Measurements from ENCODE around the gene APCDD1L.
A peak's percentile ranks its signal among the peaks of the same experiment; 100 is the strongest.

Gene APCDD1L

DNA sequence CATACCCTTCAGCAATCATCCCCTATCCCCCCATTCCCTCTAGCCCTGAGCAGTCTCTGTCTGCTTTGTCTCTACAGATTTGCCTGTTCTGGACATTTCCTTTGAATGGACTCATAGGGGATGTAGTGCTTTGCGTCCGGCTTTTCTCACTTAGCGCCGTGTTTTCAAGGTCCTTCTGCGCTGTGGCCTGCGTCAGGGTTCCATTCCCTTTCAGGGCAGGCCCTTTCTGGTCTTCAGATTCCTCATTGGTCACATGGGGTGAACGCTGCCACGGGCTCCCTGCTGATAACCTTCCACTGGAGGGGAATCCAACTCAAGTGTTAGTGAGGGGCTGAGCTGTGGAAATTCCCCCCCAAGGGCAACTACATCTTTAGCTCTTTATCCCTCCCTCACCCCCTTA, 36.4 kb upstream of the APCDD1L start:
- no peaks in the 10 kb centered on the region for H3K9me3 ChIP-seq (ENCODE audit: control insufficient read depth, low read length)
- DNase-seq (ENCODE audit: low read depth): no peak
- no peaks in the 10 kb centered on the region for H3K27me3 ChIP-seq (replicated peaks; ENCODE audit: control insufficient read depth, insufficient read depth, low read length)
- H3K4me1 ChIP-seq (ENCODE audit: control insufficient read depth, insufficient read depth, low read length): peaks cover 24% of the 10 kb centered on the region
- no peak overlapping the region for H3K9ac ChIP-seq (ENCODE audit: low read length)
- no peak overlapping the region for H3K4me3 ChIP-seq (ENCODE audit: low read length)
- no peaks in the 10 kb centered on the region for H3K36me3 ChIP-seq (ENCODE audit: control insufficient read depth, insufficient read depth, low read length, severe bottlenecking)

DNA sequence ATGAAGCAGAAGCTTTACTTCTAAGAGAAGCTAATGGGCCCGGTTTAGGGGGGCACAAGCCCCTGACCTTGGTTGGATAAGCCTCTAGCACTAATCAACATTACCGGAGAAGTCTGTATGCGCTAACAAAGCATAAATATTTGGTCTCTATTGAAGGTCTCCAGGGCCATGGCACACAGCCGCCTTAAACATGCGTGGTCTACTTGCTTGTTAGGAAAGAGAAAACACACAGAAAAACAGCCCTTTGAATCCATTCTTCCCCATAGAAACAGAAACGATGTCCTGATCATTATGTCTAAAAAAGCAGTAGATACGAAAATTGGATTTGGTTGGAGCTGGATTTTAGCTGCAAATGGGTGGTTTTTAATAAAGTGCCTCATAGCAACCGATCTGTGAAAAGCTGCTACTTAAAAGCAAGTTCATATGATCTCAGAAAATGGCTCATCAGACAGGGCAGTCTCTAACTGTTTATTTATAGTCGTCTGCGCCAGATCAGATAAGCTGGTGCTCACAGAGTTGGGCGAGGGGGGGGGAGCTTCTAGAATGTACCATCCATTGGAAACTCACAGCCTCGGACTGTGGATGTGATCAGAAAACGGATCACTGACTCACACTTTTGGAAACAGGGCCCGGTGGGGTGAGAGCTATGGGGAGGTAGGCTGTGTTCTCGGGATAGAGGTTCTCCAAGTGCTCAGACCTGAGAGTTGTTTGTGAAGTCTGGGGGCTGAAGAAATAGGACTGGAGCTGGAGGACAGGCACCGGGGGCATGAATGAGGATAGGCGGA, 35.3 kb upstream of the APCDD1L start:
- H3K27me3 ChIP-seq (replicated peaks; ENCODE audit: control insufficient read depth, insufficient read depth, low read length): no peaks in the 10 kb centered on the region
- H3K4me1 ChIP-seq (ENCODE audit: control insufficient read depth, insufficient read depth, low read length): peaks cover 24% of the 10 kb centered on the region
- no peaks in the 10 kb centered on the region for H3K36me3 ChIP-seq (ENCODE audit: control insufficient read depth, insufficient read depth, low read length, severe bottlenecking)
- peak; percentile 90 for DNase-seq (ENCODE audit: low read depth)
- H3K4me3 ChIP-seq (ENCODE audit: low read length): no peak overlapping the region
- peak overlapping the region; percentile 12 for H3K9ac ChIP-seq (ENCODE audit: low read length)
- H3K9me3 ChIP-seq (ENCODE audit: control insufficient read depth, low read length): no peaks in the 10 kb centered on the region

DNA sequence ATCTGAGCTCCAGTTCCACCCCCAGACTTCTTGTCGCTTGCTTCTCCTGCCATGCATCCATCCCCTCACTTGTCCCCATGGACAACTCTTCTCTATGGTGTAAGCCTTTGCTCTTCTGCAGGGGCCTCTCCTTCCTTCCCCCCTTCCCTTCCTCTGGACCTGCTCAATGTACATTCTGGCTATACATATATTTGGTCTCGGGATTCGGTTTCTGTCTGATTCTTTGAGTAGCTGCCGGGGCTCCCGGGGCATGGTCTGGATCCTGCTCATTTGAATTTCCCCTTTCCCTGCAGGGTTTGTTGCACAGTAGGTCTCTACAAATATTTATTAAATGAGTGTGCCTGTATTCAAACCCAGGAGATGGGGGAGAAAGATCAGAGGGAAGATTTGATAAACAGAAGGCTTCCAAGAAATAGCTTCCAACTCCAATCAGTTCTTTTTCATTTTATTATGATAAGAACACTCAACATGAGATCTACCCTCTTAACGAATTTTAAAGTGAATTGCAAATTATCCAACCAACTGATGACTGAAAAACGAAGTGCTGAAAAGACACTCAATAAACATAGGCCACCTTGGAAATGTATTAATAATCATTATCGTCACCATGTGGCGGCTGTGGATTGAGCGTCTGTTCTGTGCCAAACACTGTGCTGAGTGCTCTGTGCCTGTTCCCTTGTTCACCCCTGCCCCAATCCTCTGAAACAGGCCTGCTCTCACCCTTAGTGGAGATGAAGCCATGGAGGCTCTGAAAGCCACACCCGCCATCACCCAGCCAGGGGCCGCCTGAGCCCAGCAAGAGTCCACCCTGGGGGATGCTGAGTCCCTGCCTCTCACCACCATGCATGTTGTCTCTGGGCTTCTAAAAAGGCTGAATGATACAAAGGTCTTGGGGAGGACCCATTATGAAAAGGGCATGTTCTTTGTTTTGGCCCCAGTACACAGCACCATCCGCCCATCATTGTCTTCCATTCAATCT, 34.3 kb upstream of the APCDD1L start:
- H3K4me1 ChIP-seq (ENCODE audit: control insufficient read depth, insufficient read depth, low read length): peaks cover 17% of the 10 kb centered on the region
- H3K36me3 ChIP-seq (ENCODE audit: control insufficient read depth, insufficient read depth, low read length, severe bottlenecking): no peaks in the 10 kb centered on the region
- no peaks in the 10 kb centered on the region for H3K9me3 ChIP-seq (ENCODE audit: control insufficient read depth, low read length)
- no peak for DNase-seq (ENCODE audit: low read depth)
- no peak overlapping the region for H3K4me3 ChIP-seq (ENCODE audit: low read length)
- no peaks in the 10 kb centered on the region for H3K27me3 ChIP-seq (replicated peaks; ENCODE audit: control insufficient read depth, insufficient read depth, low read length)
- H3K9ac ChIP-seq (ENCODE audit: low read length): no peak overlapping the region

DNA sequence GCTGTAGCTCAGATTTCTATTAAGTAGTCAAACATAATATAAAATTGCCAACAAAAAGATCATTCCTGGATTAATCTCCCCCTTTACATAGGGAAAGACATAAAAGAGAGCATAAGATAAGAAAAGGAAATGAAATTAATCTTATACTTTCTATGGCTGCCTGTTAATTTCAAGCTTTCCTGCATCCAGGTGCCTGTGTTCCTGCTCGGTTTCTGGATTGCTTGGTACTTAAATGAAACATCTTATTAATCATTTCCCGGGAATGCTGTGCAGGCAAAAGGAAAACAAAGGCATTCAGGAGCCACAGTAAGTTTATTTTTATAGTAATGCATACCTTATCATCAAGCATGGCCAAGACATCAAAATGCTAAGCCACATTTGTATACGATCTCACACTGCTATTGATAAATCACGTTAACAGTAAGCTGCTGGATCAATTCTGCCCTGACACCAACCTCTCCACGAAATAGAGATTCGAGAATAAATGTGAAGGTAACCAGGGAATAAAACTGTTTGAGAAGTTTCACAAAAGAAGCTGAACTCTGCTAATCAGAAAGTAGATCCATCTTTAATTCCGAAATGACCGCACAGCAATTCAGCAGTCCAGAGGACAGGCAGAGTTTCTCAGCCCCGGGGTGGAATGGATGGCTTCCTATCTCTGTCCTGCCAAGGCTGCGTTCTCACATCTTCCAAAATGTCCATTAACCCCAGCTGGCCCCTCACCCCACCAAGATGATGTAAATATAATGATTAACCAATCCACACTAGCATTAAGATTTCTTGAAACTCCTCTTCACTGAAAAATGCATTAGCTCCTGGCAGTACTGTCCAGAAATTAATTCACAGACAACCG, 32.6 kb upstream of the APCDD1L start:
- H3K4me3 ChIP-seq (ENCODE audit: low read length): no peak overlapping the region
- DNase-seq (ENCODE audit: low read depth): peak; percentile 42
- no peaks in the 10 kb centered on the region for H3K36me3 ChIP-seq (ENCODE audit: control insufficient read depth, insufficient read depth, low read length, severe bottlenecking)
- no peaks in the 10 kb centered on the region for H3K9me3 ChIP-seq (ENCODE audit: control insufficient read depth, low read length)
- H3K4me1 ChIP-seq (ENCODE audit: control insufficient read depth, insufficient read depth, low read length): peaks cover 6% of the 10 kb centered on the region
- no peaks in the 10 kb centered on the region for H3K27me3 ChIP-seq (replicated peaks; ENCODE audit: control insufficient read depth, insufficient read depth, low read length)
- no peak overlapping the region for H3K9ac ChIP-seq (ENCODE audit: low read length)

DNA sequence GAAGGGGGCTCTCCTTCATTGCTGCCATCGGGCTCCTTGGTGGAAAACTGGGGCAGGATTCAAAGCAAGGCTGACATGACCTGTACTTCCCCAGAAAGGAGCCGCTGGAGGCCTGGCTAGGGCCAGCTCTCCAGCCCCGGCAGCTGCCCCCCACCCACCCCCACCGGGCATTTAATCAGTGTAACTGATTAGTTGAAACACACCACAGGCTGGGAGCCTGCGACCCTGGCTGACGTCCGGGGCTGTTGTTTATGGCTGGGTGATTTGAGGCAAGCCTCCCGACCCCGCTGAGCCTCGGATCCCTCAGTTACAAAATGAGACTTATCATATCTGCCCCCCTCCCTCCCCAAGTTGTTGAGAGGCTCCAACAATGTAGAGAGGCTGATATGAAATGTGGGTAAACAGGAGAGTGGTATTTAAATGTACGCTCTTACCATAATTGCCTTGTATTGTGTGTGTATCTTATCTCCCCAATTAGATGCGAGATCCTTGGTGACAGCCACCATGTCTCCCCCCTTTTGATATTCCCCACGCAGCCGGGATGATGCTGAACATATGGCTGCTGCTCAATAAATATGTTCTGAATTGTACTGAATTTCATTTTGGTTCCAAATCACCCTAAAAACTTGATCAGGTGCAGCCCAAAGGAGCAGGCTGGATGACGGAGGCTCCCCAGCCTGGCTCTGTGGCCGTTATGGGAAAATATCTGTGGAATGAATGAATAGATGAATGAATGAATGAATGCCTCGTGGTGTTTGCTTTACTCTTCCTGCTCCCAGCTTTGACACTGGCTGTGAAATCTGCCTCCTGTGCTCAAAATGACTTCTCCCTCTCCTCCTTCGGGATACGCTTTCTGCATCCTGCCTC, 31.8 kb upstream of the APCDD1L start:
- H3K4me1 ChIP-seq (ENCODE audit: control insufficient read depth, insufficient read depth, low read length): peaks cover 11% of the 10 kb centered on the region
- no peak overlapping the region for H3K9ac ChIP-seq (ENCODE audit: low read length)
- no peak for DNase-seq (ENCODE audit: low read depth)
- H3K9me3 ChIP-seq (ENCODE audit: control insufficient read depth, low read length): no peaks in the 10 kb centered on the region
- no peaks in the 10 kb centered on the region for H3K36me3 ChIP-seq (ENCODE audit: control insufficient read depth, insufficient read depth, low read length, severe bottlenecking)
- no peak overlapping the region for H3K4me3 ChIP-seq (ENCODE audit: low read length)
- no peaks in the 10 kb centered on the region for H3K27me3 ChIP-seq (replicated peaks; ENCODE audit: control insufficient read depth, insufficient read depth, low read length)

DNA sequence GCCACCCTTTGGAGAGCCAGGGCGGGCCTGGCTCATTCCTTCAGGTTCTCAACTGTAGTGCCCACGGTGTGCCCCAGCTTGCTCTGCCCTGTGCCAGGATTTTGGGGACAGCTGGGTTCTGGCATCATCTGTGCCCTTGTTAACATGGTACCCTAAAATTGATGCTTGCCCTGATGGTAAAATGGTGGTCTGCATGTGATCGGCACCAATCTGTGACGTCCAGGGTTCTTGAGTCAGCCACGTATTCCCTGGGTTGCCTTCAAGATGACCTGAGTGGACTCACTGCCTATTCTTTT, 31.2 kb upstream of the APCDD1L start:
- no peak for DNase-seq (ENCODE audit: low read depth)

DNA sequence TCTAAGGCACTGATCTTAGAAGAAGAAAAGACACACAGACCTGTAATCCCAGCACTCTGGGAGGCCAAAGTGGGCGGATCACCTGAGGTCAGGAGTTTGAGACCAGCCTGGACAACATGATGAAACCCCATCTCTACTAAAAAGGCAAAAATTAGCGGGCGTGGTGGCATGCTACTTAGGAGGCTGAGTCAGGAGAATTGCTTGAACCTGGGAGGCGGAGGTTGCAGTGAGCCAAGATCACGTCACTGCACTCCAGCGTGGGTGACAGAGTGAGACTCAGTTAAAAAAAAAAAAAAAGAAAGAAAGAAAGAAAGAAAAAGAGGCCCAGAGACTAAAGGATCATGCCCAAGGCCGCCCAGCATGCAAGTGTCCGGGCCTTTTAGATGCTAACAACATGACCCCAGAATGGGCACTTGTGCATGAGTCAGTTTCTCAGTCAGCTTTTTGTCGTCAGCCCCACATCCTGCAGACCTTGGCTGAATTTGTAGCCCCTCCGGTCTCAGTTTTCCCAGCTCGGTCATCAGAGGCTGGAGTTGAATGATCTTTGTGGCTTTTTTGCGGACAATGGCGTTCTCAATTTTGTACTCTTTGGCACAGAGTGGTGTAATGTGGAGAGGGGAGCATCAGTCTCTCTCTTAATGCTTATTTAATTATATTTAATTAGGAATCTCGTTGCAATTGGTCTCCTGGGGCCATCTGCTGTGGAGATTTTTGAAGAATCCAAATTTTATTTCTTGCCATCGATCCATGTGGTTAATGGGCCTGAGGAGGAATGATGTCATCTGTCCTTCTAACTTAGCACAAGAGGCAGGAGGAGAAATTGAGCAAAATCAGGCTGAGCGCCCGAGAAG, 30.6 kb upstream of the APCDD1L start:
- Histone ChIP-seq H3K4me1 (ENCODE audit: control insufficient read depth, insufficient read depth, low read length) (peaks cover 18% of the 10 kb centered on the region), H3K9ac (ENCODE audit: low read length) (no peak overlapping the region), H3K36me3 (ENCODE audit: control insufficient read depth, insufficient read depth, low read length, severe bottlenecking) (no peaks in the 10 kb centered on the region), H3K9me3 (ENCODE audit: control insufficient read depth, low read length) (no peaks in the 10 kb centered on the region), H3K4me3 (ENCODE audit: low read length) (no peak overlapping the region), H3K27me3 (replicated peaks; ENCODE audit: control insufficient read depth, insufficient read depth, low read length) (no peaks in the 10 kb centered on the region)
- no peak for DNase-seq (ENCODE audit: low read depth)

More for the DNA sequence above, 31.2 kb upstream of the APCDD1L start:
- Histone ChIP-seq H3K4me3 (ENCODE audit: low read length) (no peak overlapping the region), H3K9me3 (ENCODE audit: control insufficient read depth, low read length) (no peaks in the 10 kb centered on the region), H3K27me3 (replicated peaks; ENCODE audit: control insufficient read depth, insufficient read depth, low read length) (no peaks in the 10 kb centered on the region), H3K9ac (ENCODE audit: low read length) (no peak overlapping the region), H3K4me1 (ENCODE audit: control insufficient read depth, insufficient read depth, low read length) (peaks cover 17% of the 10 kb centered on the region), H3K36me3 (ENCODE audit: control insufficient read depth, insufficient read depth, low read length, severe bottlenecking) (no peaks in the 10 kb centered on the region)

DNA sequence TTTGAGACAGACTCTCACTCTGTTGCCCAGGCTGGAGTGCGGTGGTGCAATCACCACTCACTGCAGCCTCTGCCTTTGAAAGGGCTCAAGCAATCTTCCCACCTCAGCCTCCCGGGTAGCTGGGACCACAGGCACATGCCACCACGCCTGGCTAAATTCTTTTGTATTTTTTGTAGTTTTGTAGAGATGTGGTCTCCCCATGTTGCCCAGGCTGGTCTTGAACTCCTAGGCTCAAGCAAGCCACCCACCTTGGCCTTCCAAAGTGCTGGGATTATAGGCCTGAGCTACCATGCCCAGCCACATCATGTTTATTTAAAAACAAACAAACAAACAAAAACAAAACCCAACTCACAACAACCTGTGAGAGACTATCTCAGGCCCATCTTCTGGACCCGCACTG, 29.7 kb upstream of the APCDD1L start:
- DNase-seq (ENCODE audit: low read depth): no peak
- H3K36me3 ChIP-seq (ENCODE audit: control insufficient read depth, insufficient read depth, low read length, severe bottlenecking): no peaks in the 10 kb centered on the region
- no peak overlapping the region for H3K4me3 ChIP-seq (ENCODE audit: low read length)
- peaks cover 12% of the 10 kb centered on the region for H3K4me1 ChIP-seq (ENCODE audit: control insufficient read depth, insufficient read depth, low read length)
- no peaks in the 10 kb centered on the region for H3K27me3 ChIP-seq (replicated peaks; ENCODE audit: control insufficient read depth, insufficient read depth, low read length)
- H3K9me3 ChIP-seq (ENCODE audit: control insufficient read depth, low read length): no peaks in the 10 kb centered on the region
- H3K9ac ChIP-seq (ENCODE audit: low read length): no peak overlapping the region

DNA sequence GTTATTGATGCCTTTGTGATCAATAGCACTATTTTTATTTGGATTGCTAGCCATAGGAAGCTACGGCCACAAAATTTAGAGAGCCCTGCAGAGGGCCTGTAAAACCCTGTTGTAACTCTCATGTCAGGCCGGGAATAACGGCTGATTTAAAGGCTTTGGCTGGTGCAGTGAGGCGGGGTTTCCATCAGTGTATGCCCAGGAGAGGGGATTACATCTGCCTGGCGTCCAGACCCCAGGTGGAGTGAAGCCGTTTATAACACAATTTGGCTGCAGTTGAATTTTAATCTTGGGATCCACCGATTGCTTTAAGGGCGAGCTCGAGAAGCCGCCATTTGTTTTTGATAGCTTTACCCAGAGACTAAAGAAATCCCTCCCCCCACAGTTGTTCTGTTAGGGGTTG, 29.1 kb upstream of the APCDD1L start:
- Histone ChIP-seq H3K4me3 (ENCODE audit: low read length) (no peak overlapping the region), H3K9ac (ENCODE audit: low read length) (no peak overlapping the region), H3K4me1 (ENCODE audit: control insufficient read depth, insufficient read depth, low read length) (peaks cover 12% of the 10 kb centered on the region), H3K27me3 (replicated peaks; ENCODE audit: control insufficient read depth, insufficient read depth, low read length) (no peaks in the 10 kb centered on the region), H3K9me3 (ENCODE audit: control insufficient read depth, low read length) (no peaks in the 10 kb centered on the region), H3K36me3 (ENCODE audit: control insufficient read depth, insufficient read depth, low read length, severe bottlenecking) (no peaks in the 10 kb centered on the region)
- DNase-seq (ENCODE audit: low read depth): no peak

DNA sequence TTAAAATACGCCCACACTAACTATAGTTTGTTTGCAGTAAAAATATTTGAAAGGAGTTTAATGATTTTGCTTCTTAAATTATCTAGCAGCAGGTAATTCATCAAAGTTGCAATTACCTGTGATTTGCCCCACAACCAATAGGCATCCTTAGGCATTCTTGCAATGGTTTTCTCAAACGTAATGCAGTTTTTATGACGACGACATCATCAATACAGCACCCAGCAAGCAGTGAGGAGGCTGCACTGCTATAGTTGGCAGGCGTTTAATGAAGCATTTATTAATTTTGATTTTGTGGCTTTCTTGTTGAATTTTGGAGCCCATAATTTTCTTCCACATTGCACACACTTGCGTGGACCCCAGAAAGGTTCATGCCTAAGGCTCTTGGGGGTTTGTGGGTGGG, 28.1 kb upstream of the APCDD1L start:
- H3K36me3 ChIP-seq (ENCODE audit: control insufficient read depth, insufficient read depth, low read length, severe bottlenecking): no peaks in the 10 kb centered on the region
- no peaks in the 10 kb centered on the region for H3K9me3 ChIP-seq (ENCODE audit: control insufficient read depth, low read length)
- no peak overlapping the region for H3K4me3 ChIP-seq (ENCODE audit: low read length)
- H3K9ac ChIP-seq (ENCODE audit: low read length): no peak overlapping the region
- no peak for DNase-seq (ENCODE audit: low read depth)
- H3K4me1 ChIP-seq (ENCODE audit: control insufficient read depth, insufficient read depth, low read length): peaks cover 12% of the 10 kb centered on the region
- no peaks in the 10 kb centered on the region for H3K27me3 ChIP-seq (replicated peaks; ENCODE audit: control insufficient read depth, insufficient read depth, low read length)

Data from adipocyte (in vitro differentiated cells).